GM18498 (cell line): Measurements from ENCODE around the gene TAS2R39.

Experiments
- ATAC-seq: cut with Tn5 transposase; IDR thresholded peaks from one replicate; pipeline ENCODE4 v1.9.1; 2021; ENCODE audit warnings: mild to moderate bottlenecking, moderate library complexity; ENCODE audit not compliant: unreplicated experiment

The TAS2R39 gene

DNA sequence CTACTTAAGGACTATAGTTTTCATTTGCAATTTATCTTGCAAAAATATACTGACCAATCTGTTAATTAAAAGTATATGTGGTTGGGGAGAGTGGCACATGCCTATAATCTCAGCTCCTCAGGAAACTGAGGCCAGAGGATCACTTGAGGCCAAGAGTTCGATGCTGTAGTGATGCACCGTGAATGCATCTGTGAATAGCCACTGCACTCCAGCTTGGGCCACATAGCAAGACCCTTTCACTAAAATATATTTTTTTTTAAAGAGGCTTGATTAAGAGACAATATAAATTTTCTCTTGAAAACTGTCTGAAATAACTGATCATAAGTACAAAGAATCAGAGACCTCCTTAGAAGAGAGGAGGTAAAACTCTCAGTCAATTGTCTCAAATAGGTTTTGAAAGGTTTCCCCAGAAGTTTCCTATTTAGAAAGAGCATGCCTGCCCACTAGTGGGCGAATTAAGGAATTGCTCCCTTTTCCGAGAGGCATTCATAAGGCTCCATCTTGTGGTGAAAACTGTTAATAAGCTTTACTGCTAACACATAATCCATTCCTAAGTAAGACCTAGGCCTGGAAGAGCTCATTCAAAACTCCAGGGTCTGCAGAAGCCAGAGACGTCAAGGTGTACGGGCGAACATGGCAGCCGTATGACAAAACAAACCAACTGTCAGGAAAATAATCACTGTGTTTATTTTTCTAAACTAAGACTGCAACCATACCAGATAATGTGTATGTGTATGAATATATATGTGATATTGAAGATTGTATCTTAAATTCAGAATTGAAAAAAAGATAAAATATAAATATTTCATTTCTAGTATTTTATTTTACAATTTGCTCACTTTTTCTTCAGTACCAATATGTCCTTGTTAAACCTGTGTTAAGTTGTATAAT is 31.8 kb downstream of the TAS2R39 start:
- peak; percentile 91 for ATAC-seq

DNA sequence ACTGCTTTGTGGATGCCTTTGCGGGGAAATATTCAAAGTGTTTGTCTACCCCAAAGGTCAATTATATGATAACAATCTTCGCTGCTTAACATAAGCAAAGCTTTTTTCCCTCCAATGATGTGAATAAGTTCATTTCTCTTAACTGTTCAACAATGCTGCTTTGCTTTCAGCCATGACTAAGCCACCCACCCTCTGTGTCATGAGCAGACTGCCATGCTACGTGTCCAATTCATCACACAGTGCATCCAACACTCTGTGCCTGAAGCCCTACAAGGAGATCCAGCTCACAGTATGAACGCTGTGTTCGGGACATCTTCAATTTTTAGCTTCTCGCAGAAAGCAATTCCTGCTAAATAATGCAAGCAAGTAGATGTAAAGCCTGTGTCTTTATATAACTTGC is 32.9 kb downstream of the TAS2R39 start:
- ATAC-seq: no peak

GRCh38 chr7:143216686-143217085 is 33.5 kb downstream of the TAS2R39 start:
- no peak for ATAC-seq

DNA sequence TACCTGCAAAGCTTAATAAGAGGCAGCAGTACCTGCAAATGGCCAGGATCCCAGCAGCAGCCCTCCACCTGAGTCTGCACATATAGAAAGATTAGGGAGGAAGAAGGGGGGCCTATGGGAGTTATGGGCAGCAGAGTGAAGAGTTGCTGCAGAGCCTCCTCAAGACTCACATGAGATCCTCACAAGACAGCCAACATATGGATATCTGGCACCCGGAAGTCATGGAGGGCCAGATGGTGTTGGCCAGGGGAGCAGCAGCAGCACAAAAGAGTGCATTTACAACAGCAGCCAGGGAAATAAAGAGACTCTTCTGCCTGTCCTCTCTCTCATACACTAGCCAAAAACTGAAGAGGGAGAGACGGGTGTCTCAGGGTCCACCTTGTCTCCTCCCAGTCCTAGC is 34.6 kb downstream of the TAS2R39 start:
- ATAC-seq: no peak

DNA sequence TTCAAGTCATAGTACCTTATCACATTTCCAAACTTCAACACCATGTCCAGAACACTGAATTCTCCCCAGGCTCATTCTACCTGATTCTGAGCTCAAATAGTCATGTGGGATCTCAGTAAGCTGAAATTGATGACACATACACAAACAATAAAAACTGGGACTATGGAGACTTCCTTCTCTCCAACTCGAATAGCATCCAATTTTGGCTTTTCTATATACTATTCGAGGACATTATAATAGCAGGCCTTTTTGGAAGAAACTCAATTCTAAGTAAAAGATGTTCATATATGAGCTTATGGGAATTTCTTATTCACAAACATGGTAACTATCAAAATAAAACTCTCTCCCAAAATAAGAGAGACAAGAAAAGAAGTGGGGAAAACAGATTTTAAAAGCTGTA is 38.1 kb downstream of the TAS2R39 start:
- ATAC-seq: no peak

DNA sequence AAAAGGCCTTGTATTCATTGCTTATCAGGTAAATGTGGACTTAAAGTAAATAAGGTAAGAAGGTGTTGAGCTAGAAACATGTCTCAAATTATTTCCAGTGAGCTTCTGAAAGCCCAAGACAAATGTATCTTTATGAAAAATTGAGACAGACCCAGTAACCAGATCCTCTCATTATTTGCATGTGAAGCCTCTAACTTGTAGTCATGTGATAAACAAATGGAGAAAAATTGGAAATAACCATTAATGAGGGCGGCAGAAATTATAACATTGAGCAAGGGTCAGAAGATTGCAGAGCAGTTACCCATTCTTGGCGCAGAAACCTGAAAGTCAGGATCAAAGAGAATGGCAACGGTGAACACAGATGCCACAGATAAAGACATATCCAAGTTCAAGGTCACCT is 38.5 kb downstream of the TAS2R39 start, which contains the start of gene TAS2R40:
Gene TAS2R40, plus strand, starts transcription at position 301 of the 400 bp plus-strand sequence. Its CDS starts 42 bp downstream, at position 343.
- ATAC-seq: no peak

DNA sequence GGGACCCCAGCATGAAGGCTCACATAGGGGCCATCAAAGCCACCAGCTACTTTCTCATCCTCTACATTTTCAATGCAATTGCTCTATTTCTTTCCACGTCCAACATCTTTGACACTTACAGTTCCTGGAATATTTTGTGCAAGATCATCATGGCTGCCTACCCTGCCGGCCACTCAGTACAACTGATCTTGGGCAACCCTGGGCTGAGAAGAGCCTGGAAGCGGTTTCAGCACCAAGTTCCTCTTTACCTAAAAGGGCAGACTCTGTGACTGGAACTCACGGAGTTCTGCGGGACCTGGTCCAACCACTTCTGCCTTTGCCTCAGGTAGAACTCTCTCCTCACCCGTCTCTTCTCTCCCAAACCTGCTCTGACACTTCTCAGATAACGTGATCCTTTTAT is 39.6 kb downstream of the TAS2R39 start:
- no peak for ATAC-seq

DNA sequence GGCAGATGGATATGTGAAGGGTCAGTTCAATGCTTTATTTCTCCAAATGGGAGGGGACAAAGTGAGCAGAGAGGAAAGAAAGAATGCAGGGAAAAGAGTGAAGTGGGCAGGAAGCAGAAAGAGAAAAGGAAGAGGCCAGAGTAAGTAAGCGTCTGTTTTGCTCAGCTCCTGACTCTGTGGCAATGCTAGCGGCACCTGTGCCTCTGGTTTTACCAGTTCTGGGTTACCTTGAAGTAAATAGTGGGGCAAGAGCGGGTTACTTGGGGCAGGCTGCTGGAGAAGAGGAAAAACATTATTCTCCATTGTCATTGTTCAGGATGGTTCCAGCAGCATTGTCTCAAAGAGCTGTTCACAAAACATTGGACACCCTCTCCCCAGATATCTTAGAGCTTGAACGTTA is 40.6 kb downstream of the TAS2R39 start:
- no peak for ATAC-seq

DNA sequence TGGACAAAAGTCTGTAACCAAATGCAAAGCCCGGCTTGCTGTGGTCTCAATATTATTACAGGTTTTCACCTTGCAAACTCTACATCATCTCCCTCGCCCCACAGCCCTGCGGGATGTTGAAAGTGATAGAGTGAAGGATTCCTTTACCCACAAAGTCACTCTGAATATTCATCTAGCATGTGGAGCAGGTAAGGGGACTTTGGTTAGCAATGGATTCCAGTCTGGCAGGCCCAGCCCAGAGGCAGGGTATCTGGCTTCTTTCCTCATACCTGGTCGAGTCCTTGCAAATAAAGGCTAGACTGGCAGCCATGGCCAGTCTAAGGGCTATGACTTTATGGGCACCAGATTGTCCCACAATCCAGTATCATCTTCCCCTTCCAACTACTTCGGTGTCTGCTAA is 41.8 kb downstream of the TAS2R39 start:
- ATAC-seq: no peak

GRCh38 chr7:143227806-143228205 is 44.6 kb downstream of the TAS2R39 start:
- no peak for ATAC-seq

DNA sequence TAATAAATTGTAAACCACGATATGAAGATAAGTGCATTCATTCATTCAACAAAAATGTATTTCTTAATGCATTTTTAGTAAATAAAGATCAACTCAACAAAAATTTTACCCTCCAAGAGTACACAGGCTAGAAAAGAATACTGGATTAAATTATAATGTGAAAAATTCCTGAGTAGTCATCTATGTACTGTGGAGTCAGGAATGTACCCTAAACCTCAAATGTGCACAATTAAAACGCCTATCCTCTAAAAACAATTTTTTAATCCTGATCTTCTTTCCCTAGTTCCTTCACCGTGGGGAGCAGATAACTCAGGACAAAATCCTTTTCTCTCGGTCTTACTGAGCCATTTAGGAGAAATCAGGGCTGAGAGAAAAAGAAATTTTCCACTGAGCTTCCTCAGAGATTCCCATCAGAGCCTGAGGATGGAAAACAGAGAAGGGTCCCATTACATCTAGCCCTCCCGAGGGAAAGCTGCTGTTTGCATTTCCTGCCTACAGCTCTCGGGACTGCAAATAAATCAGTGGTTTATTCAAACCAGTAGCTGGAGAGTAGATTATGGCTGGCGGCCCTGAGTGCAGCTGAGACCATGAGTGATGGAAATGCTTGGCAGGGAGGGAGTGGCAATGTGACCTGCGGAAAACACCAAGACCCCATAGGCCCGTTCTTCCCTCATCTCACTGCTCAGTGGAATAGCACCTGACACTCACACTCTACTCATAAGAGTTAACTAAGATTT is 46.0 kb downstream of the TAS2R39 start:
- no peak for ATAC-seq

DNA sequence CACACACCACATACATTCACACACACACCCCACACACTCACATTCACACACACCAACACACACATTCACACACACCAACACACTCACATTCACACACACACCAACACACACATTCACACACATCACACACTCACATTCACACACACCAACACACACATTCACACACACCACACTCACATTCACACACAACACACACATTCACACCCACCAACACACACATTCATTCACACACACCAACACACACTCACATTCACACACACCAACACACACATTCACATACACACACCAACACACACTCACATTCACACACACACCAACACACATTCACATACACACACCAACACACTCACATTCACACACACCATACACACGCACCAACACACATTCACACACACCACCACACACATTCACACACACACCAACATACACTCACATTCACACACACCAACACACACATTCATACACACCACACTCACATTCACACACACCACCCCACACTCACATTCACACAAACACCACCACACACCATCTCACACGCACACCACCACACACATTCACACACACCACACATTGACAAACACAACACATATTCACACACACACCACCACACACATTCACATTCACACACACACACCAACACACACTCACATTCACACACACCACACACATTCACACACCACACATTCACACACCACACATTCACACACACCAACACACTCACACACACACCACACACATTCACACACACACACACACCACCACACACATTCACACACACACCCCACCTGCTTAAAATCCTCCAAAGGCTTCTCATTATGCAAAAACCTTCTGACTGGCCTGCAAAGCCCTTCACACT is 47.6 kb downstream of the TAS2R39 start:
- ATAC-seq: no peak
